GM21786 (cell line): Measurements from ENCODE around the gene GRIP1.

Source experiments
- ATAC-seq: cut with Tn5 transposase; IDR thresholded peaks from one replicate; pipeline ENCODE4 v1.9.1; 2021; ENCODE audit not compliant: unreplicated experiment

Gene GRIP1

DNA sequence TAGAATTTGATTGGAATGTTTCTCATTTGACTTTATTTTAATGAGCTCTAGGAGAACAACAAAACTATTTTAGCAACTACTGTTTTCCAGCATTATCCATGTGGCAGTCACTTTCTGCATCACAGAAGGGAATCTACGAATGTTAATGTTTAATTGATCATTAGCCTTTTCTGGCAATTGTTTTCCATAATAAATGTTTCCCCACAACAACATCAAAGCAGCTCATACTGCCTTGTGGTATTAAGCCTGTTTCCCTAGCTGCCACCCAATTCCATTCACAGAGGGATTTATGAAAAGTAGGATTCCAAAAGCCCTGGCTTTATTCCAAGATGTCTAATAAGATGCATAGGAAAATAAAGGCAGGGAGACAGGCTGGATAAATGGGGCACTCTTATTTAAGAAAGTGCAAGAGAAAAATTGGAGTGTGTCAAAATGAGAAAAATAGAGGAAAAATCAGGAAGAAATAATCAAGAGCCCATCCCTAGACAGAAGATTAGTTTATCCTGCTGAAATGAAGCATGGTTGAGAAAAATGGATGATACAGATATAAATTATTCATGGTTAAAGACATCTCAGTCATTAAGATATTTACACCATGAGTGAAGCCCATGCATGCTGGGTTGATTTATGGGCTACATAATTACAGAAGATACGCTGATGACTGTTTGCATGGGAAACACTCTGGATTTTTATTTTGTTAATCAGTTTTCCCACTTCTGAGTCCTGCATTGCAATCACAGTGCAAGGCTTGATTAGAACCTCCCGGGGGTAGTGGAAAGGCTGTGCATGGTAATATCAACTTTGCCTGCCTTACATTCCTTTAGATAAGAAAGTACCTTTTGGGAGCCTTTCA, 196.3 kb downstream of the GRIP1 start:
- no peak for ATAC-seq

- no peak for ATAC-seq
These were observed 210.9 kb downstream of the GRIP1 start for GRCh38 chr12:66467932-66468331.

- ATAC-seq: no peak
These were observed 217.5 kb downstream of the GRIP1 start for GRCh38 chr12:66461331-66461730.

DNA sequence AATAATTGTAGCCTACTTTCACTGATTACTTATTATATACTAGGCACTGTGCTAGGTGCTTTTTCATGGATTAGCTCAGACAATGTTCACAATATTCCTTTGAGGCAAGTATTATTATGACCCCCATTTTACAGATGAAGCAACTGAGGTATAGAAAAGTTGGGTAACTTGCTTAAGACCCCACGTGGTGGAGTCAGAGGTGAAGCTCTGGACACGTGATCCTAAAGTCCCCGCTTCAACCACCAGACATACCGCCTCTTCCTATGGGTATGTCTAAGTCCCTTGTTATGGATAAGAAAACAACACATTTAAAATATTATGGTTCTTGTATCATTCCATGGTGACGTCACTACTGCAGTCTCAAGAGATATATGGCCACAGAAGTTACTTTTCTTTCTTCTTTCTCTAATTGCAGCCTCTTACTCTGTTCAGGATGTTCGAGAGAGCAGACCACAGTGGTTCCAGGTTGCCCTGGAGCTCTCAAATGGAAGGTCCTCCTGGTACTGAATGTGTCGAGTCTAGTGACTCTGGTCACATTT, 218.9 kb downstream of the GRIP1 start:
- ATAC-seq: no peak

DNA sequence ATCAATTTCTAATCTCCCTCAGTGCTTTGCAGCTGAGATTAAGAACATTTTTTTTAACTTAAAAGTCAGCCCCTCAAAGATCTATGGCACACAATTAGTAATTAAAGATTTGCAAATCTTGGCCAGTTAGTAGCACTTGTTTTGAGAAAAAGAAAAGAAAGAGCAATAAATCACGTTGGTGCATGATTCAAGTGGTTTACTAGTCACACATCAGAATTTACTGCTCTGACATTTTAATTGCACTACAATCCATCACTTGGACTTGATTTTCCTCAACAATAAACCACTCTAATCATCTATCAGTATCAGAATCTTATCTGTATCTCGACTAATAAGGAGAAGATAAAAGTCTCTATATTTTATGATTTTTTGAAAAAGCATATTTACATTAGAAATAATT, 222.3 kb downstream of the GRIP1 start:
- ATAC-seq: no peak

GRCh38 chr12:66453844-66454243, 225.0 kb downstream of the GRIP1 start:
- ATAC-seq: peak; percentile 68

GRCh38 chr12:66453120-66453519, 225.8 kb downstream of the GRIP1 start:
- no peak for ATAC-seq

- no peak for ATAC-seq
These were observed 229.3 kb downstream of the GRIP1 start for GRCh38 chr12:66449531-66449930.

GRCh38 chr12:66447643-66448042, 231.2 kb downstream of the GRIP1 start:
- no peak for ATAC-seq

GRCh38 chr12:66446276-66446675, 232.6 kb downstream of the GRIP1 start:
- ATAC-seq: no peak

- ATAC-seq: no peak
These were observed 236.8 kb downstream of the GRIP1 start for GRCh38 chr12:66441905-66442559.

DNA sequence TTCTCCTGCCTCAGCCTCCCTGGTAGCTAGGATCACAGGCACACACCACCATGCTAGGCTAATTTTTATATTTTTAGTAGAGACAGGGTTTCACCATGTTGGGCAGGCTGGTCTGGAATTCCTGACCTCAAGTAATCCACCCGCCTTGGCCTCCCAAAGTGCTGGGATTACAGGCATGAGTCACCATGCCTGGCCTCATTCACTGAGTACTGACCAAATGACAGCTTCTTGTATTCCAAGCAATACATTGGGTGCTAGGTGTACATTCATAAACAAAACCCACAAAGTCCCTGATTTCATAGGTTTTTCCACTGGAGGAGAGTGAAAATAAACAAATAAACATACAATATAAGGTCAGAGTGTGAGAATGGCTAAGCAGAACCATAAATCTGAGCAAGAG, 240.3 kb downstream of the GRIP1 start:
- no peak for ATAC-seq

DNA sequence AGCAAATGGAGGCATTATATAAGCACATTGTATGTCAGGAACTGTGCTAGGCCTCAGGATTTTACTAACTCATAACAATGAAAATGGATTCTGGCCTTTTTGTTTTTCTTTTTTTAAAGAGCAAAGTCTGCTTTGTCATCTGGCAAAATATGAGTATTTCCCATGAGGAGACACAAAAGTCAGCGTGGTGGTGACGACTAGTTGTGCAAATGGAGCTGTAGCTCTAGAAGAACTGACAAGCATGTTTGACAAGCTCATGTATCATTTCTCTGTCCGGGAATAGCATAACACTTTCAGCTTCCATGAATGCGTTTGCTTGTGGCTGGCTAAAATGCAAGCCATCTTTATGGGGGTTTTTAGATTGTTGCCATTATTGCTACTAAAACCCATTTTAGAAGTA, 248.8 kb downstream of the GRIP1 start:
- no peak for ATAC-seq

GRCh38 chr12:66428870-66429269, 250.0 kb downstream of the GRIP1 start:
- no peak for ATAC-seq

- no peak for ATAC-seq
These were observed 250.6 kb downstream of the GRIP1 start for GRCh38 chr12:66428261-66428660.

DNA sequence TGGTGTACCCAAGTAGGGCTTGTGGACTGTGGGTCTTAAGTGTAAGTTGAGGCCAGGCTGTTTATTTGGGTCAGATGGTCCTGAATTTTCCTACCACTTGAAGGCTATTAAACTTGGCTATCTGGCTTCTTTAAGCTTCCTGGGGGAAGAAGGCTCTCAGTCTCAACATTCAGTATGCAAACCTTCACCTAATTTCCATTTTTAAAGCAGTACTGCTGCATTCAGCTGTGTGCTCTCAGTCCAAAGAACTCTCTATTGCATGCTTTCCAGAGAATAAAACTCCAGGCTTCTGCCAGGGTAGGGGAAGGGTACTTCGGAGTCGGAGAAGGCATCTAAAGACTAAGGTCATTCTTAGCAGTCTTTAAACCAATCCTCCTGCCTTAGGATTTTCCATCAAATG, 252.2 kb downstream of the GRIP1 start:
- ATAC-seq: no peak

- no peak for ATAC-seq
These were observed 255.6 kb downstream of the GRIP1 start for GRCh38 chr12:66423266-66423665.

GRCh38 chr12:66418908-66419307, 260.0 kb downstream of the GRIP1 start:
- no peak for ATAC-seq

DNA sequence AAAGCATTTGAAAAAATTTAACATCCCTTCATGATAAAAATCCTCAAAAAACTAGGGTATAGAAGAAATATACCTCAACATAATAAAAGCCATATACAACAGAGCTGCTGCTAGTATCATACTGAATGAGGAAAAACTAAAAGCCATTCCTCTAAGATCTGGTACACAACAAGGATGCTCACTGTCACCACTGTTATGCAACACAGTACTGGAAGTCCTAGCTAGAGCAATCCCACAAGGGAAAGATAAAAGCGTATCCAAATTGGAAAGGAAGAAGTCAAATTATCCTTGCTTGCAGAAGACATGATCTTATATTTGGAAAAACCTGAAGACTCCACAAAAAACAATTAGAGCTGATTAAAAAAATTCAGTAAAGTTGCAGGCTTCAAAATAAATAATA, 261.7 kb downstream of the GRIP1 start:
- ATAC-seq: no peak

GRCh38 chr12:66409195-66409871, 269.5 kb downstream of the GRIP1 start:
- no peak for ATAC-seq

DNA sequence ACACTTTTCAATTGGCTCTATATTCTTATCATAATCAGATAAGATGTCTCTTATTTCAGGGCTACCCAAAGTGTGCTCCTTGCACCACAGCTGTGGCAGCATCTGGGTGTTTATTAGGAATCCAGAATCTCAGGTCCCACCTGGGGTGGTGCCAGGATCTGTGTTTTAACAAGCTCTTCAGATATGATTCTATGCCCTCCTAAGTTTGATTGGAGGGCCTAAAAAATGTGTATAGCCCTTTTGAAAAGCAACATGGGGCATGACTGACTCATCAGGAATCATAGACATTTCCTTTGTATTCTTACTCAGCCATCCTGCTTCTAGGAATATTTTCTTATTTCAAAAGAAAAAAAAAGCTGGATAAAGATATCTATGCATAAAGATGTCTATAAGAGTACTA, 273.5 kb downstream of the GRIP1 start:
- no peak for ATAC-seq

DNA sequence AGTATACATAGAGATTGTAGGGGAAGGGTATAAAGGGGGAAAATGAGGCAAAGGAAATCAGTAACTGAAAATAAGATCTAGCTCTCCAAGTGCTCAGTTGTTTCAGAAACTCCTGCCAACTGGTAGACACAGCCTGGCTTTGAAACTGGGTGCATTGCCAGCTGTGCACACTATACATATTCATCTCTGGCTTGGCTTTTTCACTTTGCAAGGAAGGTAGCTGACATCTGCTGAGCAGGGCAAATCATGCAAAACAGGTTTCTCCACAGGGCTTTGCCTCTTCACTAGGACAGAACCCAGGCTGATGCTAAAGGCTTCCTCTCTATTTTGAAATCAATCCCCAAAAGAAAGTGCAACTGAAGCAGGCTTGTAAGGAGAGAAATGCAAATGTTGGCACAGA, 275.1 kb downstream of the GRIP1 start:
- peak; percentile 54 for ATAC-seq
